ENCODE results near the gene DDX39B.
"Not testable (repeated sequence)": the region's sequence is repeated elsewhere in the genome, so short reads cannot be mapped to it uniquely, and the experiment has no call there.

The DDX39B gene

GRCh38 chr6:31498748-31499147 is 43.1 kb downstream of the DDX39B start:
- no peak for DNase-seq (ENCODE audit: low read depth)
- peak overlapping the region; percentile 68 for H3K4me3 ChIP-seq (ENCODE audit: low read depth, low read length)

GRCh38 chr6:31497531-31498476 is 44.0 kb downstream of the DDX39B start, which contains the start of gene MICB:
Gene MICB (plus strand): TSS chr6:31498145. CDS start chr6:31498194, 49 bp downstream.
- no peak for TF ChIP-seq CTCF (IDR thresholded peaks at IDR 0.05; ENCODE audit: insufficient read depth, low read depth, low read length, missing control alignments)
- DNase-seq (ENCODE audit: low read depth) = peak; percentile 90

More at GRCh38 chr6:31498748-31499147, 43.1 kb downstream of the DDX39B start:
- TF ChIP-seq CTCF (IDR thresholded peaks at IDR 0.05; ENCODE audit: insufficient read depth, low read depth, low read length, missing control alignments) = no peak

GRCh38 chr6:31496826-31497225 is 45.0 kb downstream of the DDX39B start:
- H3K4me3 ChIP-seq (ENCODE audit: low read depth, low read length) = peak overlapping the region; percentile 68
- not testable (repeated sequence) for DNase-seq (ENCODE audit: low read depth)

More at GRCh38 chr6:31497531-31498476, 44.0 kb downstream of the DDX39B start, which contains the start of gene MICB:
- peak within 1 kb of the TSS; percentile 68 for H3K4me3 ChIP-seq (ENCODE audit: low read depth, low read length)

GRCh38 chr6:31495580-31495979 is 46.2 kb downstream of the DDX39B start:
- H3K4me3 ChIP-seq (ENCODE audit: low read depth, low read length) = peak overlapping the region; percentile 68
- no peak for TF ChIP-seq CTCF (IDR thresholded peaks at IDR 0.05; ENCODE audit: insufficient read depth, low read depth, low read length, missing control alignments)
- DNase-seq (ENCODE audit: low read depth) = peak; percentile 27

GRCh38 chr6:31493875-31494694 is 47.7 kb downstream of the DDX39B start:
- peak overlapping the region; percentile 68 for H3K4me3 ChIP-seq (ENCODE audit: low read depth, low read length)
- peak; percentile 86 for DNase-seq (ENCODE audit: low read depth)
- peak; percentile 85 for TF ChIP-seq CTCF (IDR thresholded peaks at IDR 0.05; ENCODE audit: insufficient read depth, low read depth, low read length, missing control alignments)

- DNase-seq (ENCODE audit: low read depth) = not testable (repeated sequence)
- H3K4me3 ChIP-seq (ENCODE audit: low read depth, low read length) = peak overlapping the region; percentile 68
Measured at GRCh38 chr6:31493550-31493874, 48.3 kb downstream of the DDX39B start.

GRCh38 chr6:31490115-31490873 is 51.5 kb downstream of the DDX39B start:
- no peak for DNase-seq (ENCODE audit: low read depth)
- no peak overlapping the region for H3K4me3 ChIP-seq (ENCODE audit: low read depth, low read length)
- no peak for TF ChIP-seq CTCF (IDR thresholded peaks at IDR 0.05; ENCODE audit: insufficient read depth, low read depth, low read length, missing control alignments)
